ENCODE measurements around the gene ATP2A1. TPM values are rescaled to one million over a fixed set of nuclear protein-coding genes. Genes with fewer than 3 reads are reported as not detected.

Gene ATP2A1
- total and polyA plus RNA-seq, 2 of the 8 experiments (the other 6 are each of a cell fraction or from before 2014, with no cell fraction given) = 1.7 to 2.4 TPM

GRCh38 chr16:28829747-28830146 is 48.5 kb upstream of the ATP2A1 start:
- Histone ChIP-seq H3K18ac (ENCODE audit: extremely low read depth, low read length) (no peak overlapping the region), H3K9ac (replicated peaks in 1 of 4; ENCODE audit: extremely low read depth in 1 of 4, low read depth in 3 of 4, low read length in 3 of 4) (no peak overlapping the region), H3K27ac (ENCODE audit: low read depth, low read length) (no peak overlapping the region), H2BK120ac (replicated peaks; ENCODE audit: low read depth, low read length) (no peak overlapping the region), H2AFZ (ENCODE audit: low read length) (no peak overlapping the region), H4K5ac (ENCODE audit: insufficient read length, low read depth, low read length) (no peak overlapping the region), H3K9me3 (ENCODE audit: insufficient read depth in 2 of 2, low read depth in 1 of 2, low read length in 1 of 2) (no peaks in the 10 kb centered on the region), H2BK5ac (ENCODE audit: low read depth, low read length) (no peak overlapping the region), H2BK20ac (ENCODE audit: low read length) (no peak overlapping the region), H4K20me1 (replicated peaks in 1 of 2; ENCODE audit: control insufficient read depth in 1 of 2, insufficient read depth in 2 of 2, low read length in 2 of 2) (peaks cover 0 to 21% of the 10 kb centered on the region in 2 experiments), H3K4me3 (ENCODE audit: extremely low read depth in 1 of 4, insufficient read depth in 2 of 4, low read depth in 3 of 4, low read length in 4 of 4) (no peak overlapping the region), H2BK12ac (ENCODE audit: low read depth, low read length) (no peak overlapping the region), H3K79me2 (ENCODE audit: control insufficient read depth in 1 of 2, insufficient read depth in 2 of 2, low read length in 2 of 2) (peaks cover 7 to 51% of the 10 kb centered on the region in 2 experiments), H3K79me1 (ENCODE audit: low read depth, low read length) (peaks cover under 1% of the 10 kb centered on the region; the same call in 1 of the 2 replicates), H4K8ac (ENCODE audit: extremely low read depth, insufficient read depth, low read length) (no peak overlapping the region; the same call in 1 of the 2 replicates), H3K36me3 (ENCODE audit: control insufficient read depth in 2 of 4, insufficient read depth in 4 of 4, low read length in 3 of 4) (peaks cover 66 to 94% (median 89%) of the 10 kb centered on the region in 4 experiments), H3K56ac (replicated peaks; ENCODE audit: insufficient read length, low read depth, low read length) (no peak overlapping the region), H3K4me1 (replicated peaks in 1 of 4; ENCODE audit: control insufficient read depth in 3 of 4, insufficient read depth in 4 of 4, low read length in 3 of 4) (peaks cover 0 to 3% (median under 1%) of the 10 kb centered on the region in 4 experiments; a peak in 3 of 7 replicates), H2BK15ac (ENCODE audit: low read length) (no peak overlapping the region), H3K27me3 (replicated peaks in 1 of 4; ENCODE audit: control insufficient read depth in 3 of 4, extremely low read depth in 1 of 4, insufficient read depth in 3 of 4, low read length in 3 of 4) (no peaks in the 10 kb centered on the region), H3K14ac (ENCODE audit: insufficient read length) (no peak overlapping the region), H3K4ac (replicated peaks; ENCODE audit: insufficient read length, low read depth, low read length) (no peak overlapping the region), H4K91ac (replicated peaks; ENCODE audit: insufficient read length, low read length) (no peak overlapping the region), H3K4me2 (ENCODE audit: insufficient read depth in 1 of 2, low read depth in 2 of 2, low read length in 2 of 2) (no peak overlapping the region), H3K23ac (ENCODE audit: insufficient read length) (no peak overlapping the region), H2AK5ac (ENCODE audit: low read depth, low read length) (no peak overlapping the region), H3K23me2 (ENCODE audit: low read depth, low read length) (peaks cover 3% of the 10 kb centered on the region; the same call in 1 of the 2 replicates)
- TF ChIP-seq RBBP5 (IDR thresholded peaks at IDR 0.05; ENCODE audit: borderline replicate concordance, low read depth, low read length) = no peak
- POLR2A ChIA-PET (ENCODE audit: partially characterized antibody) = interaction anchor here (23.3 to 23.4 kb wide), 2 partner anchors 3 to 10 kb away, joined by 756 read pairs; partner anchors contain the start of genes ATXN2L and TUFM
- WGBS, 2 experiments (ENCODE audit: extremely low coverage in 1 of 2, insufficient coverage in 1 of 2, insufficient read length in 1 of 2, insufficient replicate concordance in 2 of 2, low coverage in 1 of 2, low lambda C conversion rate in 2 of 2, missing lambda C conversion rate in 1 of 2) = 90% methylated on average over 13 of the region's 13 CpGs; no CpG with 5 or more reads in 1 of the 2 experiments
- FAIRE-seq = no peak
- CTCF ChIA-PET (ENCODE audit: partially characterized antibody) = interaction anchor here (0.6 kb wide), 1 partner anchor 75 kb away, joined by 3 read pairs; no protein-coding TSS in a partner anchor
- no peak for DNase-seq (ENCODE audit: low read depth in 1 of 2, low spot score in 2 of 2)

All from H1 (cell line).